KMS-11 (cell line): Measurements from ENCODE around the gene PPA2.

ENCODE experiments used
- H2AFZ ChIP-seq: fragments of 200-600 bp; sonication (generic); 2 replicates; pipeline ENCODE4 v1.6.1; 2016; ENCODE audit warnings: antibody characterized with exemption, mixed run types, low read depth
- H3K27ac ChIP-seq: fragments of 200-600 bp; sonication (generic); 2 replicates; pipeline ENCODE4 v1.6.1; 2016; ENCODE audit warnings: mild to moderate bottlenecking, mixed run types
- H3K27me3 ChIP-seq: fragments of 200-600 bp; sonication (generic); 2 replicates; pipeline ENCODE4 v1.6.1; 2017; ENCODE audit warnings: mild to moderate bottlenecking, low read depth, mixed run types, moderate library complexity; ENCODE audit not compliant: insufficient read depth
- H3K36me3 ChIP-seq: fragments of 200-600 bp; sonication (generic); 2 replicates; pipeline ENCODE4 v1.6.1; 2017; ENCODE audit warnings: mild to moderate bottlenecking, mixed run types; ENCODE audit not compliant: insufficient read depth
- H3K4me1 ChIP-seq: fragments of 200-600 bp; sonication (generic); 2 replicates; pipeline ENCODE4 v1.6.1; 2016; ENCODE audit warnings: mild to moderate bottlenecking, low read depth, mixed run types; ENCODE audit not compliant: poor library complexity, severe bottlenecking
- H3K4me2 ChIP-seq: fragments of 200-600 bp; sonication (generic); 2 replicates; pipeline ENCODE4 v1.7.0; 2016; ENCODE audit warnings: mild to moderate bottlenecking, mixed run types
- H3K4me3 ChIP-seq: fragments of 200-600 bp; sonication (generic); IDR thresholded peaks from 2 replicates; pipeline ENCODE4 v1.6.1; 2017; ENCODE audit warnings: low read depth, low read length, mixed read lengths; ENCODE audit not compliant: insufficient read depth
- H3K79me2 ChIP-seq: fragments of 200-600 bp; sonication (generic); 2 replicates; pipeline ENCODE4 v1.6.1; 2016; ENCODE audit warnings: low read depth, mixed run types; ENCODE audit not compliant: insufficient read depth
- H3K9ac ChIP-seq: fragments of 200-600 bp; sonication (generic); 2 replicates; pipeline ENCODE4 v1.6.1; 2016; ENCODE audit warnings: mild to moderate bottlenecking, mixed run types
- H4K20me1 ChIP-seq: fragments of 200-600 bp; sonication (generic); 2 replicates; pipeline ENCODE4 v1.6.1; 2016; ENCODE audit warnings: mild to moderate bottlenecking, mixed run types; ENCODE audit not compliant: insufficient read depth
- TF ChIP-seq, protein P1 (sequence below): fragments of 200-600 bp; sonication (generic); conservative IDR thresholded peaks from 2 replicates; pipeline ENCODE4 v1.6.1; 2017; ENCODE audit warnings: low read depth, mild to moderate bottlenecking, antibody characterized with exemption, low read length, moderate library complexity, mixed read lengths

PPA2 gene

GRCh38 chr4:105453550-105454205 lies 20.2 kb downstream of the PPA2 start:
- H3K4me3 ChIP-seq, result no peak overlapping the region
- no peaks in the 10 kb centered on the region for H4K20me1 ChIP-seq
- H3K4me2 ChIP-seq, result peak overlapping the region; percentile 26
- peak overlapping the region; percentile 1; the same call in 1 of the 2 replicates for H3K27ac ChIP-seq
- no peaks in the 10 kb centered on the region for H3K36me3 ChIP-seq
- H2AFZ ChIP-seq, result no peak overlapping the region
- H3K4me1 ChIP-seq, result peaks cover 93% of the 10 kb centered on the region
- TF ChIP-seq, protein P1, sequence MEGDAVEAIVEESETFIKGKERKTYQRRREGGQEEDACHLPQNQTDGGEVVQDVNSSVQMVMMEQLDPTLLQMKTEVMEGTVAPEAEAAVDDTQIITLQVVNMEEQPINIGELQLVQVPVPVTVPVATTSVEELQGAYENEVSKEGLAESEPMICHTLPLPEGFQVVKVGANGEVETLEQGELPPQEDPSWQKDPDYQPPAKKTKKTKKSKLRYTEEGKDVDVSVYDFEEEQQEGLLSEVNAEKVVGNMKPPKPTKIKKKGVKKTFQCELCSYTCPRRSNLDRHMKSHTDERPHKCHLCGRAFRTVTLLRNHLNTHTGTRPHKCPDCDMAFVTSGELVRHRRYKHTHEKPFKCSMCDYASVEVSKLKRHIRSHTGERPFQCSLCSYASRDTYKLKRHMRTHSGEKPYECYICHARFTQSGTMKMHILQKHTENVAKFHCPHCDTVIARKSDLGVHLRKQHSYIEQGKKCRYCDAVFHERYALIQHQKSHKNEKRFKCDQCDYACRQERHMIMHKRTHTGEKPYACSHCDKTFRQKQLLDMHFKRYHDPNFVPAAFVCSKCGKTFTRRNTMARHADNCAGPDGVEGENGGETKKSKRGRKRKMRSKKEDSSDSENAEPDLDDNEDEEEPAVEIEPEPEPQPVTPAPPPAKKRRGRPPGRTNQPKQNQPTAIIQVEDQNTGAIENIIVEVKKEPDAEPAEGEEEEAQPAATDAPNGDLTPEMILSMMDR, result no peak
- peaks cover 23% of the 10 kb centered on the region; the same call in 1 of the 2 replicates for H3K79me2 ChIP-seq
- H3K27me3 ChIP-seq, result no peaks in the 10 kb centered on the region
- H3K9ac ChIP-seq, result no peak overlapping the region

DNA sequence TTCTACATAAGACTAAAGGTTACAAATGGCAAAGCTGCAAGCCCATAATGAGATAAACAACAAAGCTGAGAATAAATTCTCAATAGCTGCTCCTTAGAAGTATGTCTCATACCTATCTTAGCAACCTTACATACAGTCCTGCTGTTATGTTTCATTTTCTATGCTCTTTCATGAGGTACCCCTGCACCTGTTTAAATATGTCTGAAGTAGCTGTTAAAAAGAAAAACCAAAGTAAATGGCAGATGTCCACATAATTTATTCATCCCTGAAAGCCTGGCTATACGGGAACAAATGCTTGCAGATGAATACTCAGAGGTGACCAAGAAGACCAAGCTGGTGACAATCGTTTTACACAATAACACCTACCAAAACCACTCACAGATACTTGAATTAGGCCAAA lies 22.5 kb downstream of the PPA2 start:
- peaks cover 70% of the 10 kb centered on the region for H3K4me1 ChIP-seq
- H3K4me3 ChIP-seq, result no peak overlapping the region
- H3K36me3 ChIP-seq, result no peaks in the 10 kb centered on the region
- H3K79me2 ChIP-seq, result peaks cover under 1% of the 10 kb centered on the region; the same call in 1 of the 2 replicates
- TF ChIP-seq, protein P1, result no peak
- H4K20me1 ChIP-seq, result no peaks in the 10 kb centered on the region
- H3K27me3 ChIP-seq, result no peaks in the 10 kb centered on the region
- H2AFZ ChIP-seq, result no peak overlapping the region
- H3K4me2 ChIP-seq, result peak overlapping the region; percentile 37
- H3K9ac ChIP-seq, result peak overlapping the region; percentile 25; the same call in 1 of the 2 replicates
- H3K27ac ChIP-seq, result peak overlapping the region; percentile 81

- H3K27me3 ChIP-seq, result no peaks in the 10 kb centered on the region
- H2AFZ ChIP-seq, result no peak overlapping the region
- H3K79me2 ChIP-seq, result no peaks in the 10 kb centered on the region
- no peaks in the 10 kb centered on the region for H3K36me3 ChIP-seq
- H4K20me1 ChIP-seq, result no peaks in the 10 kb centered on the region
- no peak overlapping the region for H3K4me2 ChIP-seq
- H3K9ac ChIP-seq, result no peak overlapping the region
- H3K4me3 ChIP-seq, result no peak overlapping the region
- TF ChIP-seq, protein P1, result no peak
- H3K4me1 ChIP-seq, result peaks cover 8% of the 10 kb centered on the region
- no peak overlapping the region for H3K27ac ChIP-seq
Observed at GRCh38 chr4:105440890-105441289, 33.0 kb downstream of the PPA2 start.

GRCh38 chr4:105437637-105438036 lies 36.2 kb downstream of the PPA2 start:
- H3K4me3 ChIP-seq, result no peak overlapping the region
- no peak overlapping the region for H2AFZ ChIP-seq
- no peaks in the 10 kb centered on the region for H3K4me1 ChIP-seq
- no peak overlapping the region for H3K27ac ChIP-seq
- TF ChIP-seq, protein P1, result no peak
- no peaks in the 10 kb centered on the region for H3K79me2 ChIP-seq
- no peak overlapping the region for H3K4me2 ChIP-seq
- peaks cover 3% of the 10 kb centered on the region; the same call in 1 of the 2 replicates for H3K36me3 ChIP-seq
- no peaks in the 10 kb centered on the region for H3K27me3 ChIP-seq
- H4K20me1 ChIP-seq, result no peaks in the 10 kb centered on the region
- H3K9ac ChIP-seq, result no peak overlapping the region
